C4-2B (cell line): ENCODE results near the gene RELN.
"Not testable (repeated sequence)": the region's sequence is repeated elsewhere in the genome, so short reads cannot be mapped to it uniquely, and the experiment has no call there.

Experiments
- CTCF ChIP-seq: fragments of 450-650 bp; conservative IDR thresholded peaks from 2 replicates; pipeline ENCODE4 v1.5.1; 2017; ENCODE audit warnings: mild to moderate bottlenecking
- ZFX ChIP-seq: fragments of 450-650 bp; IDR thresholded peaks from 2 replicates; pipeline ENCODE4 v1.6.1; 2017

GRCh38 chr7:103911015-103911414, 78.4 kb downstream of the RELN start:
- TF ChIP-seq CTCF, ZFX: not testable (repeated sequence)
